Erythroblast (primary cell): ENCODE results near the gene MAP7.

Experiments used
- GATA1 ChIP-seq: IDR thresholded peaks from 2 replicates; pipeline ENCODE4 v1.6.1; 2011; ENCODE audit warnings: low read depth, mild to moderate bottlenecking, control low read depth, low read length, moderate library complexity
- POLR2A ChIP-seq: IDR thresholded peaks from 2 replicates; pipeline ENCODE4 v1.6.1; 2011; ENCODE audit warnings: mild to moderate bottlenecking, low read length

DNA sequence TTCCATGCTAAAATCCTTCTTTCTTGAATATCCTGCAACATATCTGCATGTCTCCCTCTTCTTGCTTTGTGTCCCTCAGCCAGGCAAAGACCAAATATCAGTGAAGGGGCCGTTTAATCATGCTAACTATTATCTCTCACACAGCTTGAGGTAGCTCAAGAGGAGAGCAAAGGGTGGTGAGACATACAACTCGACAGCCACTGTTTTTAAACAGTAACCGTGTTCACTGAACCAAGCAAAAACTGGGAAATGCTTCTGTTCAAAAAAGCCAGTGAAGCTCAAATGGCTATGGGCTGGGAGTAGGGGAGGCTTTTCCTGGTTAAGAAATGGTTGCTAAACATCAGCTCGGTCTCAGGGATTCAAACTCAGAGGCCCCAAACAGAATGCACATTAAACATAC, 83.4 kb downstream of the MAP7 start:
- TF ChIP-seq POLR2A (no peak), GATA1 (no peak)
